Sigmoid colon (tissue), 4 donors: ENCODE results near the gene BCL6B.

ENCODE experiments used
- EP300 ChIP-seq, 4 donors: sonication (generic); formaldehyde crosslinking; IDR thresholded peaks; one replicate each; pipeline ENCODE4 v1.6.1; 2017; ENCODE audit warnings: antibody characterized with exemption in 4 of 4
- POLR2A ChIP-seq, 2 donors: fragments of 450-650 bp; IDR thresholded peaks; one replicate each; pipeline ENCODE4 v1.6.1; 2016; ENCODE audit warnings: antibody characterized with exemption in 2 of 2, mild to moderate bottlenecking in 2 of 2, moderate library complexity in 2 of 2
- POLR2AphosphoS5 ChIP-seq, 4 donors: sonication (generic); formaldehyde crosslinking; IDR thresholded peaks; one replicate each; pipeline ENCODE4 v1.6.1; 2017; ENCODE audit warnings: antibody characterized with exemption in 4 of 4
- TF ChIP-seq, protein P1 (sequence below), 4 experiments: fragments of 450-650 bp in 3 of 4; fragments of 200-600 bp in 1 of 4; IDR thresholded peaks; one replicate each; pipeline ENCODE4 v1.5.1; 2016 to 2019; ENCODE audit warnings: antibody characterized with exemption in 4 of 4, mild to moderate bottlenecking in 3 of 4, moderate library complexity in 2 of 4

DNA sequence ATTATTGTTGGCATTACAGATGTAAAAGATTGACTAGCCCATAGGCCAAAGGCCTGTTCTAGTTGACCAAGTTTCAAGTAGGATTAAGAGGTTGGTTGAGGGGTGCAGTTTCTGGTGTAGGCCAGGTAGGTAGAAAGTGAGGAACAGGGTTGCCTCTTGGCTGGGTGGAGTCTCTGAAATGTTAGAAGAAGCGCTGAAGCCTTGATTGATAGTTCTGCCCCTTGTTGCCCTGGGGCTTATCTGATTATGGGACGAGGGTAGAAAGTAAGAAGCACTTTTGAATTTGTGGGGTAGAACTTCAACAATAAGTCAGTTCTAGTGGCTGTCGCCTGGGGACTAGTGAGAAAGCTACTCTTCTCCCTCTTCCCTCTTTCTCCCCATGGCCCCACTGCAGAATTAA lies 6.2 kb downstream of the BCL6B start:
- TF ChIP-seq, protein P1, sequence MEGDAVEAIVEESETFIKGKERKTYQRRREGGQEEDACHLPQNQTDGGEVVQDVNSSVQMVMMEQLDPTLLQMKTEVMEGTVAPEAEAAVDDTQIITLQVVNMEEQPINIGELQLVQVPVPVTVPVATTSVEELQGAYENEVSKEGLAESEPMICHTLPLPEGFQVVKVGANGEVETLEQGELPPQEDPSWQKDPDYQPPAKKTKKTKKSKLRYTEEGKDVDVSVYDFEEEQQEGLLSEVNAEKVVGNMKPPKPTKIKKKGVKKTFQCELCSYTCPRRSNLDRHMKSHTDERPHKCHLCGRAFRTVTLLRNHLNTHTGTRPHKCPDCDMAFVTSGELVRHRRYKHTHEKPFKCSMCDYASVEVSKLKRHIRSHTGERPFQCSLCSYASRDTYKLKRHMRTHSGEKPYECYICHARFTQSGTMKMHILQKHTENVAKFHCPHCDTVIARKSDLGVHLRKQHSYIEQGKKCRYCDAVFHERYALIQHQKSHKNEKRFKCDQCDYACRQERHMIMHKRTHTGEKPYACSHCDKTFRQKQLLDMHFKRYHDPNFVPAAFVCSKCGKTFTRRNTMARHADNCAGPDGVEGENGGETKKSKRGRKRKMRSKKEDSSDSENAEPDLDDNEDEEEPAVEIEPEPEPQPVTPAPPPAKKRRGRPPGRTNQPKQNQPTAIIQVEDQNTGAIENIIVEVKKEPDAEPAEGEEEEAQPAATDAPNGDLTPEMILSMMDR (IDR thresholded peaks at IDR 0.05), result no peak
- TF ChIP-seq POLR2AphosphoS5 (IDR thresholded peaks at IDR 0.05), result no peak
- TF ChIP-seq EP300 (IDR thresholded peaks at IDR 0.05), result no peak
- no peak for TF ChIP-seq POLR2A (IDR thresholded peaks at IDR 0.05)
